CD8-positive, alpha-beta memory T cell (primary cell): Measurements from ENCODE around the gene ZCWPW1. TPM values are rescaled to one million over a fixed set of nuclear protein-coding genes. Genes with fewer than 3 reads are reported as not detected.
"Not testable (repeated sequence)": the region's sequence is repeated elsewhere in the genome, so short reads cannot be mapped to it uniquely, and the experiment has no call there.

Experiments used
- CTCF ChIA-PET: fragments of 350-600 bp; sonication (Branson Sonifier 250); formaldehyde crosslinking; loops from one replicate; lab custom pipeline; 2021; ENCODE audit warnings: antibody characterized with exemption; lab: Charles Lee
- POLR2A ChIA-PET: fragments of 350-600 bp; sonication (Branson Sonifier 250); formaldehyde crosslinking; loops from one replicate; lab custom pipeline; 2021; ENCODE audit warnings: antibody characterized with exemption; lab: Charles Lee
- DNase-seq, 5 donors: peaks; one replicate each; pipeline versions ENCODE4 v3.0.0 to v3.0.0-alpha.2; 2020 to 2022; ENCODE audit warnings: mixed read lengths in 1 of 5
- H3K27ac ChIP-seq: one replicate; pipeline ENCODE4 v1.7.0; 2013; ENCODE audit warnings: low read depth, mild to moderate bottlenecking, low read length, moderate library complexity
- H3K27me3 ChIP-seq: 2 replicates; pipeline ENCODE4 v1.7.0; 2013; ENCODE audit warnings: low read length, mild to moderate bottlenecking; ENCODE audit not compliant: insufficient read depth, poor library complexity, severe bottlenecking
- H3K36me3 ChIP-seq: 2 replicates; pipeline ENCODE4 v1.7.0; 2013; ENCODE audit warnings: mild to moderate bottlenecking, low read length, moderate library complexity; ENCODE audit not compliant: insufficient read depth
- H3K4me1 ChIP-seq: 2 replicates; pipeline ENCODE4 v1.7.0; 2013; ENCODE audit warnings: mild to moderate bottlenecking, low read length, moderate library complexity; ENCODE audit not compliant: insufficient read depth
- H3K4me3 ChIP-seq: 2 replicates; pipeline ENCODE4 v1.7.0; 2013; ENCODE audit warnings: mild to moderate bottlenecking, low read length
- H3K9me3 ChIP-seq: 2 replicates; pipeline ENCODE4 v1.7.0; 2013; ENCODE audit warnings: mild to moderate bottlenecking, low read length
- H3K27ac Mint-ChIP-seq, 8 donors: one replicate each; pipeline ENCODE4 v1.8.0; 2020 to 2021; ENCODE audit warnings: mixed read lengths in 8 of 8, mild to moderate bottlenecking in 6 of 8, inconsistent platforms in 3 of 8, moderate library complexity in 3 of 8
- H3K27me3 Mint-ChIP-seq, 2 donors: one replicate each; pipeline ENCODE4 v1.8.0; 2020 to 2021; ENCODE audit warnings: mixed read lengths in 2 of 2, mild to moderate bottlenecking in 1 of 2, moderate library complexity in 1 of 2
- H3K36me3 Mint-ChIP-seq, 3 donors: one replicate each; pipeline ENCODE4 v1.8.0; 2020 to 2021; ENCODE audit warnings: mixed read lengths in 3 of 3, inconsistent platforms in 1 of 3, mild to moderate bottlenecking in 1 of 3
- H3K4me1 Mint-ChIP-seq, 3 donors: one replicate each; pipeline ENCODE4 v1.8.0; 2020 to 2021; ENCODE audit warnings: mixed read lengths in 3 of 3, inconsistent platforms in 1 of 3, mild to moderate bottlenecking in 1 of 3
- H3K4me3 Mint-ChIP-seq, 7 donors: one replicate each; pipeline ENCODE4 v1.8.0; 2020 to 2021; ENCODE audit warnings: mixed read lengths in 7 of 7, mild to moderate bottlenecking in 6 of 7, moderate library complexity in 4 of 7, inconsistent platforms in 2 of 7
- H3K9me3 Mint-ChIP-seq, 5 donors: one replicate each; pipeline ENCODE4 v1.8.0; 2020 to 2022; ENCODE audit warnings: mixed read lengths in 5 of 5, mild to moderate bottlenecking in 3 of 5, moderate library complexity in 2 of 5, inconsistent platforms in 1 of 5
- polyA plus RNA-seq: library from polyadenylated mRNA; unstranded; fragments of 300-500 nt; fragmentation: Illumina TruSeq; gene quantifications from one replicate; pipeline ENCODE4 v1.2.3, GENCODE V29; 2021
- total RNA-seq, 2 experiments: library from RNA; stranded (reverse); gene quantifications; one replicate each; pipeline ENCODE4 v1.2.3, GENCODE V29; 2021

ZCWPW1 gene
- total and polyA plus RNA-seq, 3 experiments from 2014 or later, result 4.3 to 6.5 (median 5.0) TPM

DNA sequence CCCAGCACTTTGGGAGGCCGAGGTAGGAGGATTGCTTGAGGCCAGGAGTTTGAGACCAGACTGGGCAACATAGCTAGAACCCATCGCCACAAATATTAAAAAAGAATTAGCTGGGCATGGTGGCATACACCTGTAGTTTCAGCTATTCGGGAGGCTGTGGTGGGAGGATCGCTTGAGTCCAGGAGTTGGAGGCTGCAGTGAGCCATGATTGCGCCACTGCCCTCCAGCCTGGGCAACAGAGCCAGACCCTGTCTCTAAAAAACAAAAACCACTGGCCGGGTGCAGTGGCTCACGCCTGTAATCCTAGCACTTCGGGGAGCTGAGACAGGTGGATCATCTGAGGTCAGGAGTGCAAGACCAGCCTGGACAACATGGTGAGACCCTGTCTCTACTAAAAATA, 25.4 kb upstream of the ZCWPW1 start:
- Mint-ChIP-seq H3K27ac (peak overlapping the region in 1 of 8 donors; percentile 79), H3K4me1 (peaks cover 5 to 12% (median 11%) of the 10 kb centered on the region in 3 donors), H3K36me3 (peaks cover 0 to 15% (median 5%) of the 10 kb centered on the region in 3 donors)
- not testable (repeated sequence) for H3K27me3 ChIP-seq, H3K9me3 Mint-ChIP-seq, H3K36me3 ChIP-seq, H3K4me3 ChIP-seq, DNase-seq, H3K4me3 Mint-ChIP-seq, H3K27me3 Mint-ChIP-seq, H3K27ac ChIP-seq, H3K9me3 ChIP-seq
- H3K4me1 ChIP-seq, result peaks cover 11% of the 10 kb centered on the region
- POLR2A ChIA-PET, result interaction anchor here (0.6 to 0.7 kb wide), 2 partner anchors 24 to 238 kb away, joined by 3 read pairs; no protein-coding TSS in a partner anchor
- CTCF ChIA-PET, result interaction anchor here (0.8 to 2.0 kb wide), 2 partner anchors 16 to 115 kb away, joined by 3 to 9 read pairs; no protein-coding TSS in a partner anchor

DNA sequence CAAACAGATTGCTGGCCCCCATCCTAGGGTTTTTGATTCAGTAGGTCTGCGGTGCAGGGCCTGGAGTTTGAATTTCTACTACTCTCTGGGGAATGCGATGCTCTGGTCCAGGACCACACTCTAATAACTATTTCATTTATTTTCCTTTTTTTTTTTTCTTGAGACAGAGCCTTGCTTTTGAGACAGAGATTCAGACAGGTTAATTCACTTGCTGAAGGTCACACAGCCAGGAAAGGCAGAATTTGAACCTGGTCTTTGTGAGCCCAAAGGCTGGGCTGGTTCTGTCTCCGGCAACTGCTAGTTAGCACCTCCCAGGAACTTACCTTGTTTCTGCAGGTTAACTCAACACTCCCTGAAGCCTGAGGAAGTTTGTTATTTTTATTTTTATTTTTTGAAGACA, 24.0 kb upstream of the ZCWPW1 start:
- Mint-ChIP-seq H3K36me3 (peaks cover 0 to 7% (median 0%) of the 10 kb centered on the region in 3 donors), H3K27me3 (no peaks in the 10 kb centered on the region), H3K4me3 (peak overlapping the region in 1 of 7 donors; percentile 36), H3K9me3 (no peaks in the 10 kb centered on the region), H3K27ac (peak overlapping the region in 2 of 8 donors; percentile 17 to 64), H3K4me1 (peaks cover 5 to 12% (median 9%) of the 10 kb centered on the region in 3 donors)
- Histone ChIP-seq H3K36me3 (no peaks in the 10 kb centered on the region), H3K4me3 (no peak overlapping the region), H3K4me1 (peaks cover 11% of the 10 kb centered on the region), H3K27me3 (no peaks in the 10 kb centered on the region), H3K27ac (no peak overlapping the region), H3K9me3 (no peaks in the 10 kb centered on the region)
- CTCF ChIA-PET, result interaction anchor here (1.1 kb wide), 1 partner anchor 22 kb away, joined by 3 read pairs; no protein-coding TSS in a partner anchor
- no peak for DNase-seq
- POLR2A ChIA-PET, result interaction anchor here (0.6 kb wide), 2 partner anchors 16 to 921 kb away, joined by 3 to 8 read pairs; no protein-coding TSS in a partner anchor

DNA sequence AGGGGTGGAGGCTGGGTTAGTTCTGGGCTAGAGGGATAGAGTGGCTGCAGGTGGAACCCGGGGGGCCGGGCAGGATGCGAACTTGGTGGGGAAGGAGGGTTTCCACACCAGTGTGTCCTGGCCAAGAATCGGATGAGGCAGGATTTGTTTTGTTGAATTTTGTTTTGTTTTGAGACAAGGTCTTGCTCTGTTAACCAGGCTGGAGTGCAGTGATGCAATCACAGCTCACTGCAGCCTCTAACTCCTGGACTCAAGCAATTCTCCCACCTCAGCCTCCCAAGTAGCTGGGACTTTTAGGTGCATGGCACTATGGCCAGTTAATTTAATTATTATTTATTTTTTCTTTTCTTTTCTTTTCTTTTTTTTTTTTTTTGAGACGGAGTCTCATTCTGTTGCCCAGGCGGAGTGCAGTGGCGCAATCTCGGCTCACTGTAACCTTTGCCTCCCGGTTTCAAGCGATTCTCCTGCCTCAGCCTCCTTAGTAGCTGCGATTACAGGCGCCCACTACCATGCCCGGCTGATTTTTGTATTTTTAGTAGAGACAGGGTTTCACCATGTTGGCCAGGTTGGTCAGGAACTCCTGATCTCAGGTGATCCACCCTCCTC, 20.8 kb upstream of the ZCWPW1 start:
- H3K36me3 Mint-ChIP-seq, result no peaks in the 10 kb centered on the region
- H3K27me3 Mint-ChIP-seq, result no peaks in the 10 kb centered on the region
- no peak overlapping the region for H3K27ac ChIP-seq
- no peak overlapping the region for H3K4me3 ChIP-seq
- POLR2A ChIA-PET, result interaction anchor here (0.8 to 2.1 kb wide), 3 partner anchors 13 to 22 kb away, joined by 3 to 12 read pairs (median 4); partner anchors contain the start of genes MEPCE, PPP1R35 and ZCWPW1
- peak overlapping the region in 1 of 8 donors; percentile 52 for H3K27ac Mint-ChIP-seq
- H3K9me3 ChIP-seq, result no peaks in the 10 kb centered on the region
- no peaks in the 10 kb centered on the region for H3K36me3 ChIP-seq
- no peaks in the 10 kb centered on the region for H3K9me3 Mint-ChIP-seq
- H3K4me3 Mint-ChIP-seq, result peak overlapping the region in 1 of 7 donors; percentile 22
- DNase-seq, result no peak
- CTCF ChIA-PET, result interaction anchor here (0.7 to 3.1 kb wide), 3 partner anchors 12 to 139 kb away, joined by 3 to 13 read pairs (median 3); partner anchors contain the start of gene PPP1R35
- peaks cover 15% of the 10 kb centered on the region for H3K4me1 ChIP-seq
- H3K4me1 Mint-ChIP-seq, result peaks cover 0 to 14% (median 7%) of the 10 kb centered on the region in 3 donors
- no peaks in the 10 kb centered on the region for H3K27me3 ChIP-seq

DNA sequence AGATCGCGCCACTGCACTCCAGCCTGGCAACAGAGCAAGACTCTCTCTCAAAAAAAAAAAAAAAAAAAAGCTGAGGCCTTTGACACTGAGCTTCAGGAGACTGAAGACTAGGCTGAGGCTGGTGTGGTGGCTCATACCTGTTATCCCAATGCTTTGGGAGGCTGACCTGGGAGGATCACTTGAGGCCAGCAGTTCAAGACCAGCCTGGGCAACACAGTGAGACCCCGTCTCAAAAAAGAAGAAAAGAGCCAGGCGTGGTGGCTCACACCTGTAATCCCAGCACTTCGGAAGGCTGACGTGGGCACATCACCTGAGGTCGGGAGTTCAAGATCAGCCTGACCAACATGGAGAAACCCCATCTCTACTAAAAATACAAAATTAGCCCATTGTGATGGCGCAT, 18.9 kb upstream of the ZCWPW1 start:
- H3K27ac Mint-ChIP-seq, result peak overlapping the region in 1 of 8 donors; percentile 7
- H3K27ac ChIP-seq, H3K36me3 Mint-ChIP-seq, H3K4me3 ChIP-seq, H3K4me3 Mint-ChIP-seq, H3K27me3 ChIP-seq, H3K27me3 Mint-ChIP-seq, DNase-seq, H3K36me3 ChIP-seq, H3K9me3 ChIP-seq, H3K9me3 Mint-ChIP-seq: not testable (repeated sequence)
- peaks cover 0 to 14% (median 7%) of the 10 kb centered on the region in 3 donors for H3K4me1 Mint-ChIP-seq
- POLR2A ChIA-PET, result interaction anchor here (0.6 to 0.7 kb wide), 2 partner anchors 11 to 85 kb away, joined by 4 to 5 read pairs; partner anchors contain the start of gene PPP1R35
- CTCF ChIA-PET, result interaction anchor here (0.7 kb wide), 3 partner anchors 155 to 314 kb away, joined by 3 to 4 read pairs (median 3); no protein-coding TSS in a partner anchor
- peaks cover 13% of the 10 kb centered on the region for H3K4me1 ChIP-seq

DNA sequence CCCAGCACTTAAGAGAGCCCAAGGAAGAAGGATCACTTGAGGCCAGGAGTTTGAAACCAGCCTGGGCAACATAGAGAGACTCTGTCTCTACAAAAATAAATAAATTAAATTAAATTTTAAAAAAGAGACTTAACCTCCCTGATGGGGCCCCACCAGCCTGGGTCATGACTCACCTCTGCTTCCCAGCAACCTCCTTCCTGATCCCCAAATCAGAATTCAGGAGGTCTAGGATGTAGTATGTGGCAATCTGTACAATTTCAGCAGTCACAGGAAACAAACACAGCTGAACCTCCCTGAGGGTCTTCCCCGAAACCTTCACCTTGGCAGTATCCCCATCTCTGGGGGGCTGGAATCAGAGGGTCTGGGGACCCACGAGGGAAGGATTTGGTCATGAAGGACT, 17.5 kb upstream of the ZCWPW1 start:
- no peaks in the 10 kb centered on the region for H3K27me3 Mint-ChIP-seq
- no peak for DNase-seq
- no peak overlapping the region for H3K4me3 Mint-ChIP-seq
- peaks cover 13% of the 10 kb centered on the region for H3K4me1 ChIP-seq
- H3K27ac Mint-ChIP-seq, result no peak overlapping the region
- H3K9me3 ChIP-seq, result no peaks in the 10 kb centered on the region
- H3K4me1 Mint-ChIP-seq, result peaks cover 0 to 14% (median 7%) of the 10 kb centered on the region in 3 donors
- H3K36me3 Mint-ChIP-seq, result no peaks in the 10 kb centered on the region
- no peaks in the 10 kb centered on the region for H3K9me3 Mint-ChIP-seq
- no peak overlapping the region for H3K4me3 ChIP-seq
- CTCF ChIA-PET, result interaction anchor here (0.9 kb wide), 1 partner anchor 82 kb away, joined by 3 read pairs; no protein-coding TSS in a partner anchor
- no peaks in the 10 kb centered on the region for H3K27me3 ChIP-seq
- POLR2A ChIA-PET, result interaction anchor here (0.5 kb wide), 1 partner anchor 183 kb away, joined by 3 read pairs; no protein-coding TSS in a partner anchor
- H3K36me3 ChIP-seq, result no peaks in the 10 kb centered on the region
- no peak overlapping the region for H3K27ac ChIP-seq

DNA sequence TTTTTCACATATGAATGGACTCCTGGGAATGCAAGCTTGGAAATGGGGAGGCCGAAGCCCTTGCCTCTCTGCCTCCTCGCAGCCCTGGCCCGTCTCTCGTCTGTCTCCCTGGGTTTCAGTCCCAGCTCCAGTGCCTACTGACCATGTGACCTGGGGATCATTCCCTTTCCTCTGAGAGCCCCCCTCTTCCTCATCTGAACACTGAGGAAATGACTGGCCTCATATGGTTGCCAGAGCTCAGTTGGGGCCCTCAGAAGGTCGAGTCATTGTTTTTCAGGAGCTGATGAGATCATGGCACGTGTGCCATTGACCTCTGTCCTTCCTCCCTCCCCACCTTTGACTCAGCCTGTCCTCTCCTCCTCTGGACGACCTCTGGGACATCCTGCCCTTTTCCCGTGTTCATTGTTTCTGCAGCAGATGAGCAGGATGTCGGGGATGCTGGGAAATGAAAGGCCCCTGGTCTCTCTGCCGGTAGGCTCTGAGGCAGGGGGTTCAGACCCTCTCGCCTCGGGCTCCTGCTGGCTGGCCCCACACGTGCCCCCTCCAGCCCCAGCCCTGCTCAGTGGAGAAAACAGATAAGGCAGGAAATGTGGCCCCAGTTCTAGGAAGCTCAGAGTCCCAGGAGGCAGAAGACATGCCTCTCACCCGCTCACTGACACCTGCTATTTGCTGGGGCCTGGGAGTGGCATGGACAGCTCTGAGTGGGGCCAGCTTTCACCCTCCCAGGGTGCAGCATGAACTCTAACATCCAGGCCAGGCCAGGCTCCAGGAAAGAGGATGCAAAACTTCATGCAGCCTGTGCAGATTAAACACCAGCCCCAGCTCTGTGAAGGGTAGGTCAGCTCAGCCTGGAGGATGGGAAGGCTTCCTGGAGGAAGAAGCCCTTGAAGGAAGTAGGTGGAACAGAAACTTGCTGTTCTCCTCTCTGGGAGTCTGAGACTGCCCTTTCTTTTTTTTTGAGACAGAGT, 16.1 kb upstream of the ZCWPW1 start:
- no peaks in the 10 kb centered on the region for H3K27me3 ChIP-seq
- H3K36me3 ChIP-seq, result no peaks in the 10 kb centered on the region
- H3K4me1 ChIP-seq, result peaks cover 13% of the 10 kb centered on the region
- H3K4me1 Mint-ChIP-seq, result peaks cover 0 to 10% (median 0%) of the 10 kb centered on the region in 3 donors
- H3K27ac ChIP-seq, result peak overlapping the region; percentile 48
- H3K9me3 ChIP-seq, result no peaks in the 10 kb centered on the region
- no peaks in the 10 kb centered on the region for H3K9me3 Mint-ChIP-seq
- H3K27ac Mint-ChIP-seq, result no peak overlapping the region
- H3K4me3 Mint-ChIP-seq, result no peak overlapping the region
- H3K4me3 ChIP-seq, result no peak overlapping the region
- ChIA-PET POLR2A (interaction anchor here (0.7 to 1.1 kb wide), 4 partner anchors 8 to 21 kb away, joined by 3 read pairs; partner anchors contain the start of genes MEPCE, PPP1R35 and ZCWPW1), CTCF (interaction anchor here (0.9 to 1.7 kb wide), 3 partner anchors 24 to 261 kb away, joined by 3 to 4 read pairs (median 3); partner anchors contain the start of gene POP7)
- no peaks in the 10 kb centered on the region for H3K36me3 Mint-ChIP-seq
- no peak for DNase-seq
- H3K27me3 Mint-ChIP-seq, result no peaks in the 10 kb centered on the region

DNA sequence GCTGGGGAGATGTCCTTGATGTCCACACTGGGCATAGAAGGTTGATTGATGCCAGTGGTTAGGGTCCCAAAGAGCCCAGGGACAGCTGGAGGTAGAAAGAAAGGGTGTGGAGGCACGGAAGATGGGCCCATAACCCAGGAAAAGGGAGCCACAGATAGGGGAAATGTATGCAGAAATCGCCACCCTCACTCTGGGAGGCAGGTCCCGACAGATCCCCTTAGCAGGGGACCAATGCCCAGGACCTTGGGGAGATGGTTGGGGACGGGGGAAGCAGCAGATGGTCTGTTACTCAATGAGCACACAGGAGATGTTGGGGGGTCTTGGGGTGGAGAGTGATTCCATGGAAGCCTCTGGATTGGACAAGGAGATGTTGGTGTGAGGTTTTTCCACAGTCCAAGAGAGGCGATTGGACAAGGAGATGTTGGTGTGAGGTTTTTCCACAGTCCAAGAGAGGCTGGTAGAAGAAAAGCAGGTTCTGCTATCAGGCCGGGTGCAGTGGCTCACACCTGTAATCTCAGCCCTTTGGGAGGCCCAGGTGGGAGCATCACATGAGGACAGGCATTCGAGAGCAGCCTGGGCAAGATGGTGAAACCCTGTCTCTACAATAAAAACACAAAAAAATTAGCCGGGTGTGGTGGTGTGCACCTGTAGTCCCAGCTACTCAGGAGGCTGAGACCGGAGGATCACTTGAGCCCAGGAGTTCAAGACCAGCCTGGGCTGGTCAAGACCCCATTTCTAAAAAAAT, 14.8 kb upstream of the ZCWPW1 start:
- Mint-ChIP-seq H3K4me1 (peaks cover 0 to 7% (median 0%) of the 10 kb centered on the region in 3 donors), H3K36me3 (no peaks in the 10 kb centered on the region), H3K4me3 (no peak overlapping the region), H3K9me3 (no peaks in the 10 kb centered on the region), H3K27ac (peak overlapping the region in 1 of 8 donors; percentile 54), H3K27me3 (no peaks in the 10 kb centered on the region)
- no peak overlapping the region for H3K27ac ChIP-seq
- no peaks in the 10 kb centered on the region for H3K9me3 ChIP-seq
- H3K27me3 ChIP-seq, result no peaks in the 10 kb centered on the region
- ChIA-PET POLR2A (interaction anchor here (0.5 to 0.6 kb wide), 2 partner anchors 91 to 278 kb away, joined by 3 read pairs; no protein-coding TSS in a partner anchor), CTCF (no interaction called here)
- H3K4me1 ChIP-seq, result peaks cover 13% of the 10 kb centered on the region
- no peaks in the 10 kb centered on the region for H3K36me3 ChIP-seq
- no peak overlapping the region for H3K4me3 ChIP-seq
- DNase-seq, result no peak
